Hepatocyte (in vitro differentiated cells): ENCODE results near the gene SLC25A30.

ENCODE experiments used
- EZH2 ChIP-seq: fragments of 200-600 bp; sonication (generic); IDR thresholded peaks from 2 replicates; pipeline ENCODE4 v1.6.1; 2016; ENCODE audit warnings: antibody characterized with exemption, mild to moderate bottlenecking, borderline replicate concordance
- TF ChIP-seq, protein P1 (sequence below): fragments of 200-600 bp; sonication (generic); IDR thresholded peaks from 2 replicates; pipeline ENCODE4 v1.5.1; 2016; ENCODE audit warnings: antibody characterized with exemption, mild to moderate bottlenecking; ENCODE audit not compliant: poor library complexity

DNA sequence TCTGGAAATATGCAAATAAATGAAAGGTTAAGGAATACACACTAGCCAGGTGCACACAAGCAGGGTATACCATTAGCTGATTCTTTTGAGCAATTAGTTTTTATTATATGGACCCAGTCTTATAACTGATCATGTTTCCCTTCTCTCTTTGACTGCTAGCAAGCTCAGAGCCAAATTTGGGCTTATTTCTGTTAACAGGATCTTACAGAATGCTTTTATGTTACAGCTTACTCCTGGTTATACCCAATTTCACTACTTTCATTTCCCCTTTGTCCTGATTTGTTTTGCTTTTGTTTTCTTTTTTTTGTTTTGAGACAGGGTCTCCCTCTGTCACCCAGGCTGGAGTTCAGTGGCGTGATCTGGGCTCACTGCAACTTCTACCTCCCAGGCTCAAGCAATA lies 64.3 kb downstream of the SLC25A30 start:
- TF ChIP-seq, protein P1, sequence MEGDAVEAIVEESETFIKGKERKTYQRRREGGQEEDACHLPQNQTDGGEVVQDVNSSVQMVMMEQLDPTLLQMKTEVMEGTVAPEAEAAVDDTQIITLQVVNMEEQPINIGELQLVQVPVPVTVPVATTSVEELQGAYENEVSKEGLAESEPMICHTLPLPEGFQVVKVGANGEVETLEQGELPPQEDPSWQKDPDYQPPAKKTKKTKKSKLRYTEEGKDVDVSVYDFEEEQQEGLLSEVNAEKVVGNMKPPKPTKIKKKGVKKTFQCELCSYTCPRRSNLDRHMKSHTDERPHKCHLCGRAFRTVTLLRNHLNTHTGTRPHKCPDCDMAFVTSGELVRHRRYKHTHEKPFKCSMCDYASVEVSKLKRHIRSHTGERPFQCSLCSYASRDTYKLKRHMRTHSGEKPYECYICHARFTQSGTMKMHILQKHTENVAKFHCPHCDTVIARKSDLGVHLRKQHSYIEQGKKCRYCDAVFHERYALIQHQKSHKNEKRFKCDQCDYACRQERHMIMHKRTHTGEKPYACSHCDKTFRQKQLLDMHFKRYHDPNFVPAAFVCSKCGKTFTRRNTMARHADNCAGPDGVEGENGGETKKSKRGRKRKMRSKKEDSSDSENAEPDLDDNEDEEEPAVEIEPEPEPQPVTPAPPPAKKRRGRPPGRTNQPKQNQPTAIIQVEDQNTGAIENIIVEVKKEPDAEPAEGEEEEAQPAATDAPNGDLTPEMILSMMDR = no peak
- TF ChIP-seq EZH2 = no peak
